ENCODE measurements around the gene TCN2. TPM values are rescaled to one million over a fixed set of nuclear protein-coding genes. Genes with fewer than 3 reads are reported as not detected.

The TCN2 gene
- total RNA-seq, 1 donor from 2014 or later, result 1.1 TPM

DNA sequence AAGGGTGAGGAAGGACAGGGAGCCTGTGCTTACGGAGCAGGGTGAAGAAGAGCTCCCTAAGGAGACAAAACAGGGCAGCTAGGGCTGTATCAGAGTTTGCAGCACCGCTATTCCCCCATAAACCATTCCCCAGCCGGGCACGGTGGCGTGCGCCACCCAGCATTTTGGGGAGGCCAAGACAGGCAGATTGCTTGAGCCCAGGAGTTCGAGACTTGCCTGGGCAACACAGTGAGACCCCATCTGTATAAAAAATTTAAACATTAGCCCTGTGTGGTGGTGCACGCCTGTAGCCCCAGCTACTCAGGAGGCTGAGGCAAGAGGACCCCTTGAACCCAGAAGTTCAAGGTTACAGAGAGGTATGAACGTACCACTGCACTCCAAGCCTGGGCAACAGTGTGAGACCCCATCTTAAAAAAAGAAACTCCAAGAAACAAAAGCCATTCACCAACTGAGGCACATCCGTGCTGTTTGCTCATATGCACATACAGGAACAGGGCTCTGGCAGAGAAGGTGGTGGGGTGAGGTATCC, 37.2 kb upstream of the TCN2 start:
- FAIRE-seq (no peak), DNase-seq (ENCODE audit: low read depth) (no peak)
- TF ChIP-seq, protein P1, sequence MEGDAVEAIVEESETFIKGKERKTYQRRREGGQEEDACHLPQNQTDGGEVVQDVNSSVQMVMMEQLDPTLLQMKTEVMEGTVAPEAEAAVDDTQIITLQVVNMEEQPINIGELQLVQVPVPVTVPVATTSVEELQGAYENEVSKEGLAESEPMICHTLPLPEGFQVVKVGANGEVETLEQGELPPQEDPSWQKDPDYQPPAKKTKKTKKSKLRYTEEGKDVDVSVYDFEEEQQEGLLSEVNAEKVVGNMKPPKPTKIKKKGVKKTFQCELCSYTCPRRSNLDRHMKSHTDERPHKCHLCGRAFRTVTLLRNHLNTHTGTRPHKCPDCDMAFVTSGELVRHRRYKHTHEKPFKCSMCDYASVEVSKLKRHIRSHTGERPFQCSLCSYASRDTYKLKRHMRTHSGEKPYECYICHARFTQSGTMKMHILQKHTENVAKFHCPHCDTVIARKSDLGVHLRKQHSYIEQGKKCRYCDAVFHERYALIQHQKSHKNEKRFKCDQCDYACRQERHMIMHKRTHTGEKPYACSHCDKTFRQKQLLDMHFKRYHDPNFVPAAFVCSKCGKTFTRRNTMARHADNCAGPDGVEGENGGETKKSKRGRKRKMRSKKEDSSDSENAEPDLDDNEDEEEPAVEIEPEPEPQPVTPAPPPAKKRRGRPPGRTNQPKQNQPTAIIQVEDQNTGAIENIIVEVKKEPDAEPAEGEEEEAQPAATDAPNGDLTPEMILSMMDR (IDR thresholded peaks at IDR 0.05; ENCODE audit: insufficient read depth, low read length, severe bottlenecking), result no peak
- Histone ChIP-seq H3K27me3 (ENCODE audit: control insufficient read depth, insufficient read depth, low read length) (no peaks in the 10 kb centered on the region), H3K36me3 (ENCODE audit: control insufficient read depth, insufficient read depth, low read length) (no peaks in the 10 kb centered on the region), H3K4me3 (ENCODE audit: low read depth, low read length) (no peak overlapping the region)

DNA sequence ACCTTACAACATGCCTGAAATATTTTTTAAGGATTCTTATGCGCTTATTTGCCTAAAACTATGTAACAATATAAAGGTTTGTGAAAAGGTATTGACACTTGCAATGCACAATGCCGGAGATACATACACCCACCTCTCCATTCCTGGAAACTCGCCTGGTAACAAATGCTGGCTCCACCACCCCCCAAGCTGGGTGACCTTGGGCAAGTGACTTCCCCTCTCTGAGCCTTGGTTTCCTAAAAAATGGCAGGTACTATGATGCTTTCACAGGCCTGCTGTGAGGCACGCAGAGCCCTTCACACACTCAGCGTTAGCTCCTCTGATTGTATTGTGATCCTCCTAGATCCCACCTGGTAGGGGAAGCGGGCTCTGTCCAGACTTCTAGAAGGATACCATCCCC, 34.8 kb upstream of the TCN2 start:
- H3K27me3 ChIP-seq (ENCODE audit: control insufficient read depth, insufficient read depth, low read length), result peaks cover 2% of the 10 kb centered on the region
- TF ChIP-seq, protein P1 (IDR thresholded peaks at IDR 0.05; ENCODE audit: insufficient read depth, low read length, severe bottlenecking), result no peak
- FAIRE-seq, result no peak
- no peak overlapping the region for H3K4me3 ChIP-seq (ENCODE audit: low read depth, low read length)
- peaks cover 8% of the 10 kb centered on the region for H3K36me3 ChIP-seq (ENCODE audit: control insufficient read depth, insufficient read depth, low read length)
- no peak for DNase-seq (ENCODE audit: low read depth)

- FAIRE-seq (no peak), DNase-seq (ENCODE audit: low read depth) (no peak)
- Histone ChIP-seq H3K27me3 (ENCODE audit: control insufficient read depth, insufficient read depth, low read length) (peaks cover 2% of the 10 kb centered on the region), H3K36me3 (ENCODE audit: control insufficient read depth, insufficient read depth, low read length) (peaks cover 13% of the 10 kb centered on the region), H3K4me3 (ENCODE audit: low read depth, low read length) (no peak overlapping the region)
- TF ChIP-seq, protein P1 (IDR thresholded peaks at IDR 0.05; ENCODE audit: insufficient read depth, low read length, severe bottlenecking), result no peak
Observed at GRCh38 chr22:30572840-30573593, 34.0 kb upstream of the TCN2 start.

DNA sequence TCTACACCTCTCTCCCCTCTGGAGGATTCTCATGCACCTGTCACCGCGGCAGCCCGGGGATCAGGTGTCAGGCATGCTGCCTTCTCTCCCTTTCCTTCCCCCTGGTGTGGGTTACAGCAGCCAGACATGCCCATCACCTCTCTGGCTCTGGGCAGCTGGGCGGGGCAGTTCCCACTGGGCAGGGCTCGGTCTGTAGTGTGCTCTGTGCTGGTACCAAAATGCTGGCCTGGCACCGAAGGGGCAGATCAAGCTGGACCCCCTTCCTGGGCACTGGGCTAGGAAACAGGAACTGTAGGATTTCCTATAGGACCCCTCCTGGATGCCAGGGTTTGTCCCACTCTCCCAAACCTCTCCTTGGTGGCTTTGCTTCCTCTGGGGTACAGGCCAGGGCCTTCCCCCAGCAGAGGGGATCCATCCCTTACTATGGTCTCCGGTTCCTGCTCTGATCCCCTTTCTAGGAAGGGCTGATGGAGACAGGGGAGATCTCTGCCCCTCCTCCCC, 33.3 kb upstream of the TCN2 start:
- DNase-seq (ENCODE audit: low read depth), result no peak
- H3K27me3 ChIP-seq (ENCODE audit: control insufficient read depth, insufficient read depth, low read length), result peaks cover 2% of the 10 kb centered on the region
- no peak overlapping the region for H3K4me3 ChIP-seq (ENCODE audit: low read depth, low read length)
- TF ChIP-seq, protein P1 (IDR thresholded peaks at IDR 0.05; ENCODE audit: insufficient read depth, low read length, severe bottlenecking), result no peak
- H3K36me3 ChIP-seq (ENCODE audit: control insufficient read depth, insufficient read depth, low read length), result peaks cover 14% of the 10 kb centered on the region
- no peak for FAIRE-seq

- Histone ChIP-seq H3K4me3 (ENCODE audit: low read depth, low read length) (no peak within 1 kb of the TSS), H3K27me3 (ENCODE audit: control insufficient read depth, insufficient read depth, low read length) (peaks cover 2% of the 10 kb centered on the region), H3K36me3 (ENCODE audit: control insufficient read depth, insufficient read depth, low read length) (peaks cover 19% of the 10 kb centered on the region)
- no peak for DNase-seq (ENCODE audit: low read depth)
- TF ChIP-seq, protein P1 (IDR thresholded peaks at IDR 0.05; ENCODE audit: insufficient read depth, low read length, severe bottlenecking), result no peak
- no peak for FAIRE-seq
Observed at GRCh38 chr22:30574095-30574981, 32.6 kb upstream of the TCN2 start, which contains the start of gene GAL3ST1. Gene GAL3ST1 (minus strand): TSS chr22:30574665. CDS start chr22:30557392, 17,273 bp downstream.

All from bronchial epithelial cell (primary cell).